ENCODE results near the gene LCN2. TPM values are rescaled to one million over a fixed set of nuclear protein-coding genes. Genes with fewer than 3 reads are reported as not detected.

Gene LCN2
- total RNA-seq, 3 donors from 2014 or later: 16.8 to 456 (median 20.5) TPM

- Histone ChIP-seq H3K4me3 (no peak overlapping the region), H3K9me3 (no peaks in the 10 kb centered on the region), H3K4me1 (ENCODE audit: low read depth) (peaks cover 29% of the 10 kb centered on the region), H3K36me3 (ENCODE audit: low read depth) (no peaks in the 10 kb centered on the region)
- intact Hi-C loops (cut with DNase I, micrococcal nuclease): no loop called here
- DNase-seq (peak; percentile 84 to 90 (median 88)), ATAC-seq (peak; percentile 13)
- TF ChIP-seq, protein P1, sequence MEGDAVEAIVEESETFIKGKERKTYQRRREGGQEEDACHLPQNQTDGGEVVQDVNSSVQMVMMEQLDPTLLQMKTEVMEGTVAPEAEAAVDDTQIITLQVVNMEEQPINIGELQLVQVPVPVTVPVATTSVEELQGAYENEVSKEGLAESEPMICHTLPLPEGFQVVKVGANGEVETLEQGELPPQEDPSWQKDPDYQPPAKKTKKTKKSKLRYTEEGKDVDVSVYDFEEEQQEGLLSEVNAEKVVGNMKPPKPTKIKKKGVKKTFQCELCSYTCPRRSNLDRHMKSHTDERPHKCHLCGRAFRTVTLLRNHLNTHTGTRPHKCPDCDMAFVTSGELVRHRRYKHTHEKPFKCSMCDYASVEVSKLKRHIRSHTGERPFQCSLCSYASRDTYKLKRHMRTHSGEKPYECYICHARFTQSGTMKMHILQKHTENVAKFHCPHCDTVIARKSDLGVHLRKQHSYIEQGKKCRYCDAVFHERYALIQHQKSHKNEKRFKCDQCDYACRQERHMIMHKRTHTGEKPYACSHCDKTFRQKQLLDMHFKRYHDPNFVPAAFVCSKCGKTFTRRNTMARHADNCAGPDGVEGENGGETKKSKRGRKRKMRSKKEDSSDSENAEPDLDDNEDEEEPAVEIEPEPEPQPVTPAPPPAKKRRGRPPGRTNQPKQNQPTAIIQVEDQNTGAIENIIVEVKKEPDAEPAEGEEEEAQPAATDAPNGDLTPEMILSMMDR (IDR thresholded peaks at IDR 0.05): peak; percentile 49
Observed at GRCh38 chr9:128124873-128125579, 24.2 kb upstream of the LCN2 start.

DNA sequence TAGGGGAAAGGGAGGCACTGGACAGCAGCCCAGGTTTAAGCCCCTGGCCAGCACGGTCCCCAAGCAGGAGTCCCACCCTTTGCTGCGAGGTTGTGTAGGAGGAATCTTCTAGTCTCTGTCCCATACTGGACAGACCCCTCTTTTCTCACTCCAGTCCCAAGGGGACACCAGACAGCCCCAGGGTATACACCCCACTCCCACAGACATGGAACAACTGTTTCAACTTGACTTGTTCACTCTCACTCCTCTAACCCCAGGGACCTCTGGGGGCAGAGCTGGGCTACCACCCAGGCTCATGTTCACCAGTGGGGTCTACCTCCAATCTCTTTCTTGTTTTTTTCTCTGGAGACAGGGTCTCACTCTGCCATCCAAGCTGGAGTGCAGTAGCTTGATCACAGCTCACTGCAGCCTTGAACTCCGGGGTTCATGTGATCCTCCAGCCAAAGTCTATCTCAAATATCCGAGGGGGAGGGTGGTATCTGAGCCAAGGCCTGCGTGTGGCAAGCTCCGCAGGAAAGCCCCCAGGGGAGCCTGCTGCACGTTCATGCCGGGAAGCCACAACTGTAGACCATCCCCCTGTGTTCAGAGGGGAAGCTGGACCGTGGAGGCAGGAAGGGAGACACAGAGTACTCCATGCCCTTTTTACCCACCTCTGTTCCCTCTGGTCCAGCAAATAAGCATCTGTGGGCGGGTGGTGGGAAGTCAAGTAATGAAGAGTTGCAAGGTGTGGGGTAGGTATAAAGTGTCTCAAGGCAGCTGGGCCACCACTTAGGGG, 23.5 kb upstream of the LCN2 start:
- H3K4me1 ChIP-seq (ENCODE audit: low read depth): peaks cover 29% of the 10 kb centered on the region
- ATAC-seq: no peak
- intact Hi-C loops (cut with DNase I, micrococcal nuclease): no loop called here
- peak in 2 of 3 donors; percentile 36 to 40 for DNase-seq
- H3K4me3 ChIP-seq: no peak overlapping the region
- no peaks in the 10 kb centered on the region for H3K36me3 ChIP-seq (ENCODE audit: low read depth)
- no peaks in the 10 kb centered on the region for H3K9me3 ChIP-seq
- TF ChIP-seq, protein P1 (IDR thresholded peaks at IDR 0.05): no peak

GRCh38 chr9:128127568-128127989, 21.7 kb upstream of the LCN2 start, which contains the start of gene PTGES2:
TSS of gene PTGES2 (minus strand) at chr9:128127729. CDS start at chr9:128127717, 12 bp downstream.
- no peaks in the 10 kb centered on the region for H3K36me3 ChIP-seq (ENCODE audit: low read depth)
- peak; percentile 89 to 90 (median 90) for DNase-seq
- peaks cover 29% of the 10 kb centered on the region for H3K4me1 ChIP-seq (ENCODE audit: low read depth)
- no peaks in the 10 kb centered on the region for H3K9me3 ChIP-seq
- intact Hi-C loops (cut with DNase I, micrococcal nuclease): no loop called here
- ATAC-seq: peak; percentile 79
- peak within 1 kb of the TSS; percentile 95 for H3K4me3 ChIP-seq
- TF ChIP-seq, protein P1 (IDR thresholded peaks at IDR 0.05): no peak

GRCh38 chr9:128127990-128128835, 21.0 kb upstream of the LCN2 start:
- no peaks in the 10 kb centered on the region for H3K36me3 ChIP-seq (ENCODE audit: low read depth)
- no peaks in the 10 kb centered on the region for H3K9me3 ChIP-seq
- TF ChIP-seq, protein P1 (IDR thresholded peaks at IDR 0.05): no peak
- peak; percentile 87 to 91 (median 88) for DNase-seq
- peak; percentile 85 for ATAC-seq
- peaks cover 29% of the 10 kb centered on the region for H3K4me1 ChIP-seq (ENCODE audit: low read depth)
- H3K4me3 ChIP-seq: peak overlapping the region; percentile 95
- intact Hi-C loops (cut with DNase I, micrococcal nuclease): no loop called here
